A549 (cell line): ENCODE measurements around the gene ANKRD11.

Source experiments
- CTCF ChIP-seq: fragments of >200 bp; sonication (Bioruptor Twin); formaldehyde crosslinking; IDR thresholded peaks from 3 replicates; pipeline ENCODE4 v1.5.1; 2016
- PBX3 ChIP-seq: IDR thresholded peaks from 2 replicates; pipeline ENCODE4 v1.6.1; 2012
- REST ChIP-seq: fragments of 200-600 bp; sonication (generic); IDR thresholded peaks from 2 replicates; pipeline ENCODE4 v1.6.1; 2016; ENCODE audit warnings: antibody characterized with exemption, mild to moderate bottlenecking, moderate library complexity
- SMC3 ChIP-seq: fragments of >200 bp; sonication (Bioruptor Twin); formaldehyde crosslinking; IDR thresholded peaks from 3 replicates; pipeline ENCODE4 v1.6.1; 2018; ENCODE audit warnings: inconsistent platforms
- ZC3H11A ChIP-seq: fragments of 450-650 bp; IDR thresholded peaks from 2 replicates; pipeline ENCODE4 v1.6.1; 2014; ENCODE audit warnings: antibody characterized with exemption, mild to moderate bottlenecking

GRCh38 chr16:89297156-89297874 is 193.0 kb downstream of the ANKRD11 start:
- TF ChIP-seq CTCF (no peak), ZC3H11A (no peak), SMC3 (no peak), REST (no peak), PBX3 (no peak)
